DMS114 treated with DMSO at 0.1 percent for 48 hours (cell line): ENCODE data around the gene SGPL1.
"Not testable (repeated sequence)": the region's sequence is repeated elsewhere in the genome, so short reads cannot be mapped to it uniquely, and the experiment has no call there.

Experiments
- DNase-seq: peaks from one replicate; lab custom pipeline; 2025; ENCODE audit not compliant: unreplicated experiment; lab: John Stamatoyannopoulos, UW

The SGPL1 gene

DNA sequence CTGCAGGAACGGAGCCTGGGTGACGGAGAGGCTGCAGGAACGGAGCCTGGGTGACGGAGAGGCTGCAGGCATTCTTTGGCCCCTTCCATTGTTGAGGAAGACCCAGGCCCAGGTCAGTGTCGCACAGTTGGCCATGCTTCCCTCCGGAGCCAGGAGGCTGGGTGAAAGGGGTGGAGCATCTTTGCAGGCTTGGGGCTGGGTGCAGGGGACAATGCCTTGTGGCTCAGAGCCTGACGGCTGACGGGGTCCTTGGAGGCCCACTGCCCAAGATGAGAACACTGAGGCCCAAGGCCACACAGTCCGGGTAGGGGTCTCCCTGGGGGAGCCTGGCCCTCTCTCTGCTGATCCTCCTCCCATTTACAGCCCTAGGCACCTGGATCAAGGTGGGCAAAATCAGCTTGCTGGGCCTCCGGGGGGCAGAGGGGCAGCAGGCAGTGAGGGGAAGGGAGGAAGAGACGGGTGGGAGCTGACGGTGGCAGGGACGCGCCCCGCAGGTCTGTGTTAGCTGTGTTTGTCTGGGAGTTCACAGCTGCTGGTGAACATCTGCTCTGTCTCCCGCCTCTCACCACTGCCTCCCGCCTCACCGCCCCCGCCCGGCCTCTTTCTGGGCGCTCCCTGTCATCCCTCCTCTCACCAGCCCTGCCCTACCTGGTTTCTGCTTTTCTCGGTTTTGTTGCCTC, 103.2 kb downstream of the SGPL1 start:
- DNase-seq: no peak

- DNase-seq: not testable (repeated sequence)
These were observed 104.2 kb downstream of the SGPL1 start for GRCh38 chr10:70919906-70920305.

- no peak for DNase-seq
These were observed 104.8 kb downstream of the SGPL1 start for GRCh38 chr10:70920519-70920918.

DNA sequence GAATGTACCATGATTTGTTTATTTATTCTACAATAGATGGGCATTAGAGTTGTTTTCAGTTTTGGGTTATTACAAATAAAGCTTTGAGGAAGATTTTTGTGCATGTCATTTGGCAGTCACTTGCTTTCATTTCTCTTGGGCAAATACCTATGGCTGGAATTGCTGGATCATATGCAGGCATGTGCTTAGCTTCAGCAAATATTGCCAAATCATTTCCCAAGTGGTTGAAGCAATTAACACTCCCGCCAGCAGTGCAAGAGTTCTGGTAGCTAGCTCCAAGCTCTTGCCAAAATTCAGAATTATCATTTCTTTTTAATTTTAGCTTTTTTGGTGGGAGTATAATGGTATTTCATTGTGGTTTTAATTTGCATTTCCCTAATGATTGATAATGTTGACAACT, 105.5 kb downstream of the SGPL1 start:
- no peak for DNase-seq

DNA sequence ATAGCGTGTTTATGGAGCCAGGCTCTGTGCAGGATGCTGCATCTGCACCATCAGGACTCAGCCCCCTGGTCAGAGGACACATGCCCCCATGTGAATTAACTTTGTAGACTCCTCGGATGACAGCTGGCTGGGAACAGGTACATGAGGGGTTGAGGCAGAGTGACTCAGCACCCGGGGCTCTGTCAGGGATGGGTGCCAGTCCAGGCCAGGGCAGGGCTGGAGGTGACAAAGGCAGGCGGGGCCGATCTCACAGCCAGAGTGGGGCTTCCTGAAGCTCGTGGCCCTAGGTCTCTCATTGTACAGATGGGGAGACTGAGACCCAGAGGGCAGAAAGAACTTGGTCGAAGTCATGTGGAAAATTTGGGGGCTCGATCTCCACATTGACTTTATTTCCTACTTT, 107.9 kb downstream of the SGPL1 start:
- DNase-seq: no peak

GRCh38 chr10:70925377-70926225, 109.9 kb downstream of the SGPL1 start:
- peak; percentile 9 for DNase-seq

GRCh38 chr10:70926226-70927000, 110.7 kb downstream of the SGPL1 start:
- DNase-seq: no peak

GRCh38 chr10:70927189-70927943, 111.6 kb downstream of the SGPL1 start:
- no peak for DNase-seq

- no peak for DNase-seq
These were observed 112.4 kb downstream of the SGPL1 start for GRCh38 chr10:70928140-70928539.

- no peak for DNase-seq
These were observed 114.7 kb downstream of the SGPL1 start for GRCh38 chr10:70930263-70931000.
